HTR-8/SVneo (cell line): ENCODE measurements around the gene CCL16.
"Not testable (repeated sequence)": the region's sequence is repeated elsewhere in the genome, so short reads cannot be mapped to it uniquely, and the experiment has no call there.

Experiments used
- DNase-seq: peaks from one replicate; pipeline ENCODE4 v3.0.0; 2011; ENCODE audit warnings: low spot score, mixed read lengths; ENCODE audit not compliant: insufficient read length
- FAIRE-seq: peaks from 2 replicates; lab custom pipeline; 2011; peaks lifted over from hg19 to GRCh38; lab: Jason Lieb, UNC

CCL16 gene

DNA sequence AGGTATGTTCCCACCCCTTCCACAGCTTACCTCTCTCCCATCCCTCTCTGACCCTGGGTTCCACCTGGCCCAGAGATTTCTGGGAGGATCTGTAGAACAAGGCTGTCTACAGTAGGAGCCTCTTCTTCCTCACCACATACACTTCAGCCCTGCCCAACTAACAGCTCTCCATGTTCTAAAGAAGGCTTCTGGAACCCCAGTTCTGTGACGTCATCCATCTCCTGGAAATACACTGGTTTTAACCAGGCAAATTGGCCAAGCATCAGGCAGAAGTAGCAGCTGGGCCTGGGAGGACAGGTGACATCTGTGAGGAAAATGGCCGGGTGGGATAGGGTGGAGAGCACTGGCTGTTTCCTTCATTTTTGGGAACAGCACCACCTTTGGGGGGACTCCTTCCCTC, 37.8 kb downstream of the CCL16 start, which contains the start of gene LYZL6:
Gene LYZL6, minus strand, starts transcription at position 177 of the 400 bp plus-strand sequence. CDS start 4,357 bp downstream, outside the sequence.
- DNase-seq (no peak), FAIRE-seq (no peak)

- DNase-seq (no peak), FAIRE-seq (no peak)
Measured at GRCh38 chr17:35942588-35943186, 38.6 kb downstream of the CCL16 start.

GRCh38 chr17:35938492-35938891, 42.8 kb downstream of the CCL16 start:
- not testable (repeated sequence) for DNase-seq, FAIRE-seq

GRCh38 chr17:35936063-35936462, 45.2 kb downstream of the CCL16 start:
- FAIRE-seq: no peak
- DNase-seq: no peak

- FAIRE-seq (no peak), DNase-seq (no peak)
Measured at GRCh38 chr17:35934760-35935159, 46.5 kb downstream of the CCL16 start.

DNA sequence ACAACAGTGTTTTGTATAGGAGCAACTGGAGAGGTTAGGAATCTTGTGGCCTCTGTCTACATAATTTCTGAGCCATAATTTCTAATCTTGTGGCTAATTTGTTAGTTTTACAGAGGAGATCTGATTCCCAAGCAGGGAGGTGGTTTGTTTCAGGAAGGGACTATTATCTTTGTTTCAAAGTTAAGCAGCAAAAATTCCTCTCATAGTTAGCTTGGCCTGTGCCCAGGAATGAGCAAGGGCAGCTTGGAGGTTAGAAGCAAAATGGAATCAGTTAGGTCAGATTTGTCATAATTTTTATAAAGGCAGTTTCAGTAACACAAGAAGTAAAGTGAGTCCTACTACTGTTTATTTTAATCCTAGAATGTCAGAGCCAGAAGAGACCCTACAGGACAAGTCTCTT, 48.7 kb downstream of the CCL16 start:
- no peak for FAIRE-seq
- no peak for DNase-seq

DNA sequence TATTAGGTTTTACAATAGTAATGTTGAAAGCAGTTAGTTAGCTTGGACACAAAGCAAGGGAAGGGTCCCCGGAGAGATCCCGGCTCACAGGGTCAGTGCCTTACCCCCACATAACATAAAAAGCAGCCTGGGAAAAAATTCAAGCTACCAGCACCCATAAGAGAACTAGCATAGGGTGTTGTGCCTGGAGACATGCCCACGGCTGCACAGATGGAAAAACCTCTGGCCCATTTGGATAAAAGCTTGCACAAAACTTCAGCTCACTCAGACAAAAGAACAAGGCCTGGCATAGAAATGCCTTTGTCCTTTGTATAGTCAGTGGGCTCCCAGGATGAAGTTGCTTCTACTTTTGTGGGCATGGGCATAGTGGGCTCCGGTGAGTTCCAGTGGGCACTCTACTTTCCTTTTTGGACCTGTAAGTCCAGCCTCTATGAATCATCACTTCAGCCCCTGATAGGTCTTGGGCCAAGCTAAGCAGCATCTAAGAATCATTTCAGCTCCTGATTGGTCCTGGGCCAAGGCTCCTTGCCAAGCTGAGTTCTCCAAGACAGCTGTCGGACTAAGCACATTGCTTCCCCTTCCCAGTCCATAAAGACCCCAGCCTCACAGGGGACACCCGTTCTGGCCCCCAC, 49.4 kb downstream of the CCL16 start:
- FAIRE-seq (no peak), DNase-seq (no peak)

DNA sequence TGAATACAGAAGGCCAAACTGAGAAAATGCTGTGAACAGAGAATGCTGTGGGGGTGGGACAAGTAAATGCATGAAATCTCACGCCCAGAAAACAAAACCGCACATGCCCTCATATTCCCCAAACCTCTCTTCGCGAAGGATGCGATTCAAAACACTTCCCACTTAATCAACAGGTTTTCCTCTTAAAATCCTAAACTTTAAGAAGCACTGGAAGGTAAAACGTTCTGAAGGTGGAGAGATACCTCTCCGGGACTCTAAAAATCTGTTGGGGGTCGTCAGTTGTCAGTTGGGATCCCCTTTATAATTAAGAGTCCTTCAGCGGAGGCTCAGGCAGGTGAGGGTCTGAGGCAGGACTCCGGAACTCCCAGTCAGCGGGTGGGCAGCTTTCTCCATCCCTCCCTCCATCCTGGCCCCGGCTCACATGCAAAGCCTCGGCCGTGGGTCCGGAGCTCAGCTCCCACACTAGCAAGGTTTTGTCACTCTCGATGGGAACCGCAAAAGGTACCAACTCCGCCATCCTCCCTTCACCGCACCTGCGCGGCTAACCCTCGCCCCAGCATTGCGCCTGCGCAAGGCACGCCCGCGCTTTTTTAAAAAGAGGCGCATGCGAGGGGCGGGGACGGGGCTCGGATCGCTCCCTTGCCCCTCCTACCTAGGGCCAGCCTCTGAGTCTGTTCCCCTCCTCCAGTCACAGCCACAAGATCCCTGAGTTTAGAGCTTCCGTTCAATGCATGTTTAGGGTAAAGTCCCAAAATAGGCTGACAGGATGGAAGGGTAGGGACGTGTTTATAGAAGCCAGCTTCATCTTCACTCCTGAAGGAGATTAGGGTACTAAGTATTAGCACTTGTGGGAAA, 50.9 kb downstream of the CCL16 start, which contains the start of gene RDM1:
Gene RDM1, minus strand, starts transcription at position 563 of the 855 bp plus-strand sequence. Its CDS starts 46 bp downstream, at position 517.
- FAIRE-seq: no peak
- DNase-seq: peak; percentile 97

- FAIRE-seq: no peak
- no peak for DNase-seq
Measured at GRCh38 chr17:35927714-35928113, 53.6 kb downstream of the CCL16 start.
